Liver (tissue), 2 donors: Measurements from ENCODE around the gene STAG3.

ENCODE experiments used
- MAX ChIP-seq: IDR thresholded peaks from 2 replicates; pipeline ENCODE4 v1.6.1; 2016; ENCODE audit warnings: antibody characterized with exemption
- REST ChIP-seq: IDR thresholded peaks from 2 replicates; pipeline ENCODE4 v1.6.1; 2016; ENCODE audit warnings: antibody characterized with exemption, mild to moderate bottlenecking
- RXRA ChIP-seq, 2 donors: IDR thresholded peaks; 2 replicates each; pipeline ENCODE4 v1.6.1; 2017 to 2018; ENCODE audit warnings: antibody characterized with exemption in 2 of 2, mild to moderate bottlenecking in 1 of 2
- SP1 ChIP-seq: IDR thresholded peaks from 2 replicates; pipeline ENCODE4 v1.6.1; 2018; ENCODE audit warnings: antibody characterized with exemption, mild to moderate bottlenecking
- YY1 ChIP-seq: IDR thresholded peaks from 2 replicates; pipeline ENCODE4 v1.6.1; 2016; ENCODE audit warnings: antibody characterized with exemption, mild to moderate bottlenecking
- donor health status: healthy.

- TF ChIP-seq MAX (no peak), YY1 (no peak), REST (no peak), RXRA (IDR thresholded peaks at IDR 0.05) (no peak), SP1 (no peak)
Measured at GRCh38 chr7:100204454-100204853, 26.7 kb downstream of the STAG3 start.
